Measurements from ENCODE around the gene FAS. TPM values are rescaled to one million over a fixed set of nuclear protein-coding genes. Genes with fewer than 3 reads are reported as not detected.

Gene FAS
- total RNA-seq, 1 experiment from 2014 or later = 9.3 TPM

GRCh38 chr10:88971221-88972061 lies 19.2 kb upstream of the FAS start:
- ATAC-seq = no peak
- CTCF ChIA-PET = no interaction called here
- no peaks in the 10 kb centered on the region; a peak in 1 of 4 replicates for H3K4me1 ChIP-seq (ENCODE audit: control insufficient read depth in 1 of 2, insufficient read depth in 2 of 2, low read length in 2 of 2)
- POLR2A ChIA-PET = no interaction called here
- H3K27me3 ChIP-seq (ENCODE audit: insufficient read depth, low read length) = no peaks in the 10 kb centered on the region
- no peak overlapping the region for H3K4me3 ChIP-seq (replicated peaks in 1 of 2; ENCODE audit: low read depth in 1 of 2, low read length in 2 of 2)
- H3K9ac ChIP-seq (ENCODE audit: low read length) = no peak overlapping the region
- H3K9me3 ChIP-seq (ENCODE audit: control insufficient read depth in 1 of 2, insufficient read depth in 1 of 2, low read depth in 1 of 2, low read length in 2 of 2) = no peaks in the 10 kb centered on the region
- RAD21 ChIA-PET (ENCODE audit: low non-redundant PET in 1 of 2, low total read pairs in 2 of 2, uncharacterized antibody in 2 of 2, unreplicated experiment in 2 of 2) = no interaction called here
- H3K4me2 ChIP-seq (ENCODE audit: low read length) = no peak overlapping the region
- H3K79me2 ChIP-seq (ENCODE audit: insufficient read depth, low read length) = no peaks in the 10 kb centered on the region
- H3K27ac ChIP-seq (ENCODE audit: low read depth, low read length) = no peak overlapping the region
- H4K20me1 ChIP-seq (ENCODE audit: insufficient read depth) = no peaks in the 10 kb centered on the region
- no peaks in the 10 kb centered on the region for H3K36me3 ChIP-seq (ENCODE audit: control insufficient read depth in 1 of 2, insufficient read depth in 2 of 2, low read length in 2 of 2)
- H3K9me2 ChIP-seq (ENCODE audit: insufficient read depth) = no peaks in the 10 kb centered on the region
- intact Hi-C loops (cut with micrococcal nuclease) = no loop called here
- DNase-seq (ENCODE audit: low read depth, low spot score) = no peak
- no peak for TF ChIP-seq CTCF (IDR thresholded peaks at IDR 0.05 in 2 of 3, conservative IDR thresholded peaks at IDR 0.05 in 1 of 3; ENCODE audit: borderline replicate concordance in 1 of 3, insufficient read depth in 1 of 3, low read depth in 2 of 3, low read length in 2 of 3)
- TF ChIP-seq POLR2A (IDR thresholded peaks at IDR 0.05; ENCODE audit: borderline replicate concordance, extremely low read depth, insufficient read depth, insufficient read length) = no peak
- TF ChIP-seq POLR2AphosphoS5 (IDR thresholded peaks at IDR 0.05; ENCODE audit: low read depth, low read length) = no peak
- TF ChIP-seq FOSL1 (IDR thresholded peaks at IDR 0.05; ENCODE audit: low read depth) = no peak
- TF ChIP-seq SIN3A (IDR thresholded peaks at IDR 0.05; ENCODE audit: low read depth) = no peak
- no peak for TF ChIP-seq REST (IDR thresholded peaks at IDR 0.05; ENCODE audit: low read depth)
- TF ChIP-seq YY1 (IDR thresholded peaks at IDR 0.05; ENCODE audit: extremely low read depth, insufficient replicate concordance, low read depth, low read length) = no peak
- no peak for TF ChIP-seq ZFX (IDR thresholded peaks at IDR 0.05)
- TF ChIP-seq JUND (IDR thresholded peaks at IDR 0.05) = no peak
- TF ChIP-seq EGR1 (IDR thresholded peaks at IDR 0.05; ENCODE audit: low read depth) = no peak
- no peak for TF ChIP-seq SP1 (IDR thresholded peaks at IDR 0.05; ENCODE audit: low read depth)
- TF ChIP-seq ZBTB33 (IDR thresholded peaks at IDR 0.05; ENCODE audit: extremely low read depth, insufficient replicate concordance, low read length) = no peak
- no peak for TF ChIP-seq TCF7L2 (IDR thresholded peaks at IDR 0.05; ENCODE audit: borderline replicate concordance, extremely low read depth, insufficient read depth, insufficient read length)
- no peak for TF ChIP-seq CBX3 (IDR thresholded peaks at IDR 0.05; ENCODE audit: low read depth)
- TF ChIP-seq CEBPB (IDR thresholded peaks at IDR 0.05; ENCODE audit: low read depth) = no peak
- no peak for TF ChIP-seq EZH2phosphoT487 (IDR thresholded peaks at IDR 0.05; ENCODE audit: borderline replicate concordance)
- TF ChIP-seq EZH2 (IDR thresholded peaks at IDR 0.05) = no peak
- TF ChIP-seq ATF3 (IDR thresholded peaks at IDR 0.05) = no peak
- BruUV-seq (replicated peaks) = no TSS peak
- no peak overlapping the region for H2AFZ ChIP-seq (ENCODE audit: low read depth, low read length, poor library complexity, severe bottlenecking)

Measured in HCT116 (cell line).